K562 (cell line): ENCODE data around the gene LRRC8E. TPM values are rescaled to one million over a fixed set of nuclear protein-coding genes. Genes with fewer than 3 reads are reported as not detected.

Experiments used
- BCL6 ChIP-seq: fragments of 250-450 bp; sonication (Bioruptor Pico); IDR thresholded peaks from 2 replicates; pipeline ENCODE4 v1.4.0; 2020
- C11orf30 ChIP-seq: fragments of 450-650 bp; IDR thresholded peaks from 2 replicates; pipeline ENCODE4 v1.6.1; 2016; ENCODE audit warnings: low read depth, mild to moderate bottlenecking
- CBFB ChIP-seq: sonication (generic); formaldehyde crosslinking; IDR thresholded peaks from 2 replicates; pipeline ENCODE4 v1.4.0; 2020; ENCODE audit warnings: mild to moderate bottlenecking, missing genetic modification reagents
- ELF4 ChIP-seq: fragments of 450-650 bp; formaldehyde crosslinking; IDR thresholded peaks from 2 replicates; pipeline ENCODE4 v1.4.0; 2022; ENCODE audit warnings: missing genetic modification characterization
- EWSR1 ChIP-seq: fragments of 450-650 bp; IDR thresholded peaks from 2 replicates; pipeline ENCODE4 v1.6.1; 2018; ENCODE audit warnings: borderline replicate concordance, mild to moderate bottlenecking, low read depth, moderate library complexity; ENCODE audit not compliant: partially characterized antibody
- MBD2 ChIP-seq: sonication (generic); IDR thresholded peaks from 2 replicates; pipeline ENCODE4 v1.6.1; 2016; ENCODE audit warnings: low read depth, borderline replicate concordance
- PRMT5 ChIP-seq: sonication (generic); formaldehyde crosslinking; IDR thresholded peaks from 2 replicates; pipeline ENCODE4 v1.5.0; 2020; ENCODE audit warnings: missing genetic modification reagents
- STAT5B ChIP-seq: fragments of 250-450 bp; sonication (Bioruptor Pico); IDR thresholded peaks from 2 replicates; pipeline ENCODE4 v1.8.0; 2021; ENCODE audit warnings: mild to moderate bottlenecking, inconsistent platforms
- ZNF398 ChIP-seq: fragments of 250-450 bp; sonication (Bioruptor Pico); IDR thresholded peaks from 2 replicates; pipeline ENCODE4 v1.8.0; 2021; ENCODE audit warnings: moderate library complexity, mild to moderate bottlenecking, inconsistent platforms
- ZNF589 ChIP-seq: fragments of 200-800 bp; sonication (Bioruptor generic); IDR thresholded peaks from 2 replicates; pipeline ENCODE4 v1.6.1; 2016; ENCODE audit warnings: low read depth, missing genetic modification characterization, missing compliant biosample characterization
- polyA plus RNA-seq, 8 experiments: library from polyadenylated mRNA; depleted of rRNA in 4 of 8; stranded (reverse) in 5 of 8; unstranded in 3 of 8; fragments of >200 nt; fragmentation: Nextera tagmentation in 2 of 8; fragmentation: Illumina TruSeq in 1 of 8; extraction: Ambion mirVana in 2 of 8; extraction: Trizol in 1 of 8; gene quantifications; 2 replicates each; pipeline versions ENCODE4 v1.2.1 to v1.2.3, GENCODE V29; 2011 to 2014; ENCODE audit warnings: inconsistent platforms in 1 of 8, missing spikeins in 1 of 8
- total RNA-seq, 7 experiments: library from RNA; depleted of rRNA in 6 of 7; stranded (reverse); fragments of >200 nt in 6 of 7; fragmentation: Illumina TruSeq in 2 of 7; extraction: Trizol in 2 of 7; gene quantifications; 2 replicates each; pipeline versions ENCODE4 v1.2.1 to v1.2.3, GENCODE V29; 2011 to 2021; ENCODE audit warnings: low replicate concordance in 1 of 7
- TF ChIP-seq, protein P1 (sequence below), 3 experiments: fragments of 200-800 bp in 1 of 3; sonication (Bioruptor generic) in 1 of 3; sonication (generic) in 1 of 3; formaldehyde crosslinking in 1 of 3; IDR thresholded peaks; 2 replicates each; pipeline versions ENCODE4 v1.6.1 to v1.8.0; 2016 to 2022; ENCODE audit warnings: mild to moderate bottlenecking in 2 of 3, missing compliant biosample characterization in 2 of 3, missing genetic modification characterization in 2 of 3, missing genetic modification reagents in 1 of 3
- TF ChIP-seq, protein P2 (sequence below): sonication (generic); formaldehyde crosslinking; IDR thresholded peaks from 2 replicates; pipeline ENCODE4 v1.8.1; 2022; ENCODE audit warnings: missing genetic modification reagents
- TF ChIP-seq, protein P3 (sequence below): fragments of 450-650 bp; IDR thresholded peaks from 2 replicates; pipeline ENCODE4 v1.7.0; 2016; ENCODE audit warnings: borderline replicate concordance
- TF ChIP-seq, protein P4 (sequence below): sonication (generic); formaldehyde crosslinking; IDR thresholded peaks from 2 replicates; pipeline ENCODE4 v1.8.0; 2023; ENCODE audit warnings: missing genetic modification reagents, mild to moderate bottlenecking, borderline replicate concordance

LRRC8E gene
- total and polyA plus RNA-seq, 9 of the 15 experiments (the other 6 are each of a cell fraction or from before 2014, with no cell fraction given): 0.08 to 5.7 (median 3.5) TPM; not detected in 1

DNA sequence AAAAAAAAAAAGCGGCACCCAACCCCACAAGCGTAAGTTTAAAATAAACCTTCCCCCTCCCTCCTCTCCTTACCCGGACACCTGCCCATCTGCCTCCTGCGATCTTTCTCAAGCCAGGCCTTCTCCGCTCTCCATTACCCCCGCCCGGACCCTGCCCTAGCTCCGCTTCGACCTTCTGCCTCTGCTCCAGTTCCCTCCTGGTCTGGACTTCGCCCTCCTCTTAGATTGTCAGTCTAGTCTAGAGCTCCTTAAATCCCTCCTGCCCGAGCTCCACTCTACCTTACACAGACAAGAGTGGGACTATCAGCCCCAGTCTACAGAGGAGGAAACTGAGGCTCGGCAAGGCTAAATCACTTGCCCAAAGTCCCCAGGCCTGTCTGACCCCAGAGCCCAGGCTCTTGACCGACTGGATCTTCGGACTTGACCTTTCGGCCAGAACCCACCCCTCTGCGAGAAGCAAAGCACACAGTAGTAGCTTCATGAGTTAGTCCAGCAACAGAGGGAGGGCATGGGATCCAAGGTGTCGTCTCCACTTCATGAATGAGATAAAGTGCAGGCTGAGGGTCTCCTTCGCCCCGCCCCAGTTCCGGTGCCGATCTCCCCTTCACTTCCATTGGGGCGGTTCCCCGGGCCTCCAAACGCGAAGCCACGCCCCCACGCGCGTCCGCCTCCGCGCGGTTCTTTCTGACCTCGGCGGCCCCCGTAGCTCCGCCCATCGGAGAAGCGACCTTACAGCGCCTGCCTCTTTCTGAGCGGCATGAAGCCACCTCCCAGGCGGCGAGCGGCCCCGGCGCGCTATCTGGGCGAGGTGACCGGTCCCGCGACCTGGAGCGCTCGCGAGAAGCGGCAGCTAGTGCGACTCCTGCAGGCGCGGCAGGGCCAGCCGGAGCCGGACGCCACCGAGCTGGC lies 31.6 kb downstream of the LRRC8E start, which contains the start of gene SNAPC2 (continued):
- TF ChIP-seq, protein P1, sequence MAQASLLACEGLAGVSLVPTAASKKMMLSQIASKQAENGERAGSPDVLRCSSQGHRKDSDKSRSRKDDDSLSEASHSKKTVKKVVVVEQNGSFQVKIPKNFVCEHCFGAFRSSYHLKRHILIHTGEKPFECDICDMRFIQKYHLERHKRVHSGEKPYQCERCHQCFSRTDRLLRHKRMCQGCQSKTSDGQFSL (CRISPR knock-in tag; IDR thresholded peaks at IDR 0.05): no peak
- TF ChIP-seq, protein P1 (tag; IDR thresholded peaks at IDR 0.05): no peak
- TF ChIP-seq, protein P2, sequence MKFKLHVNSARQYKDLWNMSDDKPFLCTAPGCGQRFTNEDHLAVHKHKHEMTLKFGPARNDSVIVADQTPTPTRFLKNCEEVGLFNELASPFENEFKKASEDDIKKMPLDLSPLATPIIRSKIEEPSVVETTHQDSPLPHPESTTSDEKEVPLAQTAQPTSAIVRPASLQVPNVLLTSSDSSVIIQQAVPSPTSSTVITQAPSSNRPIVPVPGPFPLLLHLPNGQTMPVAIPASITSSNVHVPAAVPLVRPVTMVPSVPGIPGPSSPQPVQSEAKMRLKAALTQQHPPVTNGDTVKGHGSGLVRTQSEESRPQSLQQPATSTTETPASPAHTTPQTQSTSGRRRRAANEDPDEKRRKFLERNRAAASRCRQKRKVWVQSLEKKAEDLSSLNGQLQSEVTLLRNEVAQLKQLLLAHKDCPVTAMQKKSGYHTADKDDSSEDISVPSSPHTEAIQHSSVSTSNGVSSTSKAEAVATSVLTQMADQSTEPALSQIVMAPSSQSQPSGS (CRISPR knock-in tag): no peak
- TF ChIP-seq EWSR1 (no peak), C11orf30 (peak; percentile 51; the same call in 1 of the 2 replicates), BCL6 (CRISPR knock-in tag) (no peak), CBFB (CRISPR knock-in tag) (no peak; the same call in 1 of the 2 replicates), PRMT5 (CRISPR knock-in tag) (no peak), STAT5B (CRISPR knock-in tag) (no peak), MBD2 (peak; percentile 14; the same call in 1 of the 2 replicates), ZNF589 (no peak), ZNF398 (CRISPR knock-in tag) (no peak), ELF4 (CRISPR knock-in tag) (no peak)
- TF ChIP-seq, protein P3, sequence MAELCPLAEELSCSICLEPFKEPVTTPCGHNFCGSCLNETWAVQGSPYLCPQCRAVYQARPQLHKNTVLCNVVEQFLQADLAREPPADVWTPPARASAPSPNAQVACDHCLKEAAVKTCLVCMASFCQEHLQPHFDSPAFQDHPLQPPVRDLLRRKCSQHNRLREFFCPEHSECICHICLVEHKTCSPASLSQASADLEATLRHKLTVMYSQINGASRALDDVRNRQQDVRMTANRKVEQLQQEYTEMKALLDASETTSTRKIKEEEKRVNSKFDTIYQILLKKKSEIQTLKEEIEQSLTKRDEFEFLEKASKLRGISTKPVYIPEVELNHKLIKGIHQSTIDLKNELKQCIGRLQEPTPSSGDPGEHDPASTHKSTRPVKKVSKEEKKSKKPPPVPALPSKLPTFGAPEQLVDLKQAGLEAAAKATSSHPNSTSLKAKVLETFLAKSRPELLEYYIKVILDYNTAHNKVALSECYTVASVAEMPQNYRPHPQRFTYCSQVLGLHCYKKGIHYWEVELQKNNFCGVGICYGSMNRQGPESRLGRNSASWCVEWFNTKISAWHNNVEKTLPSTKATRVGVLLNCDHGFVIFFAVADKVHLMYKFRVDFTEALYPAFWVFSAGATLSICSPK: 0 out of 2 replicates have a peak, but pooled peaks have one; percentile 8
- TF ChIP-seq, protein P4, sequence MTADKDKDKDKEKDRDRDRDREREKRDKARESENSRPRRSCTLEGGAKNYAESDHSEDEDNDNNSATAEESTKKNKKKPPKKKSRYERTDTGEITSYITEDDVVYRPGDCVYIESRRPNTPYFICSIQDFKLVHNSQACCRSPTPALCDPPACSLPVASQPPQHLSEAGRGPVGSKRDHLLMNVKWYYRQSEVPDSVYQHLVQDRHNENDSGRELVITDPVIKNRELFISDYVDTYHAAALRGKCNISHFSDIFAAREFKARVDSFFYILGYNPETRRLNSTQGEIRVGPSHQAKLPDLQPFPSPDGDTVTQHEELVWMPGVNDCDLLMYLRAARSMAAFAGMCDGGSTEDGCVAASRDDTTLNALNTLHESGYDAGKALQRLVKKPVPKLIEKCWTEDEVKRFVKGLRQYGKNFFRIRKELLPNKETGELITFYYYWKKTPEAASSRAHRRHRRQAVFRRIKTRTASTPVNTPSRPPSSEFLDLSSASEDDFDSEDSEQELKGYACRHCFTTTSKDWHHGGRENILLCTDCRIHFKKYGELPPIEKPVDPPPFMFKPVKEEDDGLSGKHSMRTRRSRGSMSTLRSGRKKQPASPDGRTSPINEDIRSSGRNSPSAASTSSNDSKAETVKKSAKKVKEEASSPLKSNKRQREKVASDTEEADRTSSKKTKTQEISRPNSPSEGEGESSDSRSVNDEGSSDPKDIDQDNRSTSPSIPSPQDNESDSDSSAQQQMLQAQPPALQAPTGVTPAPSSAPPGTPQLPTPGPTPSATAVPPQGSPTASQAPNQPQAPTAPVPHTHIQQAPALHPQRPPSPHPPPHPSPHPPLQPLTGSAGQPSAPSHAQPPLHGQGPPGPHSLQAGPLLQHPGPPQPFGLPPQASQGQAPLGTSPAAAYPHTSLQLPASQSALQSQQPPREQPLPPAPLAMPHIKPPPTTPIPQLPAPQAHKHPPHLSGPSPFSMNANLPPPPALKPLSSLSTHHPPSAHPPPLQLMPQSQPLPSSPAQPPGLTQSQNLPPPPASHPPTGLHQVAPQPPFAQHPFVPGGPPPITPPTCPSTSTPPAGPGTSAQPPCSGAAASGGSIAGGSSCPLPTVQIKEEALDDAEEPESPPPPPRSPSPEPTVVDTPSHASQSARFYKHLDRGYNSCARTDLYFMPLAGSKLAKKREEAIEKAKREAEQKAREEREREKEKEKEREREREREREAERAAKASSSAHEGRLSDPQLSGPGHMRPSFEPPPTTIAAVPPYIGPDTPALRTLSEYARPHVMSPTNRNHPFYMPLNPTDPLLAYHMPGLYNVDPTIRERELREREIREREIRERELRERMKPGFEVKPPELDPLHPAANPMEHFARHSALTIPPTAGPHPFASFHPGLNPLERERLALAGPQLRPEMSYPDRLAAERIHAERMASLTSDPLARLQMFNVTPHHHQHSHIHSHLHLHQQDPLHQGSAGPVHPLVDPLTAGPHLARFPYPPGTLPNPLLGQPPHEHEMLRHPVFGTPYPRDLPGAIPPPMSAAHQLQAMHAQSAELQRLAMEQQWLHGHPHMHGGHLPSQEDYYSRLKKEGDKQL (CRISPR knock-in tag): no peak
